Neutrophil (primary cell): ENCODE measurements around the gene MAL.

Source experiments
- H3K27ac ChIP-seq: fragments of 200-600 bp; sonication (generic); 2 replicates; pipeline ENCODE4 v1.5.1; 2016; ENCODE audit warnings: mild to moderate bottlenecking, moderate library complexity
- H3K27me3 ChIP-seq: fragments of 200-600 bp; sonication (generic); 2 replicates; pipeline ENCODE4 v1.6.0; 2016; ENCODE audit warnings: mild to moderate bottlenecking
- H3K36me3 ChIP-seq: fragments of 200-600 bp; sonication (generic); 2 replicates; pipeline ENCODE4 v1.5.1; 2017
- H3K4me1 ChIP-seq, 2 experiments: fragments of 200-600 bp in 1 of 2; sonication (generic) in 1 of 2; 1 replicate in 1 of 2; 2 replicates in 1 of 2; pipeline versions ENCODE4 v1.5.1 to v1.6.1; 2013 to 2016; ENCODE audit warnings: low read depth in 1 of 2, low read length in 1 of 2, mild to moderate bottlenecking in 1 of 2, moderate library complexity in 1 of 2; ENCODE audit not compliant: control insufficient read depth in 1 of 2, insufficient read depth in 1 of 2
- H3K4me3 ChIP-seq, 2 experiments: fragments of 200-600 bp in 1 of 2; sonication (generic) in 1 of 2; 1 replicate in 1 of 2; 2 replicates in 1 of 2; pipeline ENCODE4 v1.5.1; 2013 to 2016; ENCODE audit warnings: low read depth in 1 of 2, low read length in 1 of 2, mild to moderate bottlenecking in 1 of 2, moderate library complexity in 1 of 2
- H3K9me3 ChIP-seq: fragments of 200-600 bp; sonication (generic); 2 replicates; pipeline ENCODE4 v1.5.1; 2016
- CTCF ChIP-seq: fragments of 200-600 bp; sonication (generic); IDR thresholded peaks from 2 replicates; pipeline ENCODE4 v1.5.1; 2016; ENCODE audit warnings: antibody characterized with exemption

MAL gene

GRCh38 chr2:95031726-95032116 is 6.2 kb downstream of the MAL start:
- no peak overlapping the region for H3K4me3 ChIP-seq
- H3K4me1 ChIP-seq = no peaks in the 10 kb centered on the region
- H3K36me3 ChIP-seq = no peaks in the 10 kb centered on the region
- peaks cover 41% of the 10 kb centered on the region for H3K27me3 ChIP-seq
- H3K27ac ChIP-seq = no peak overlapping the region
- TF ChIP-seq CTCF = no peak
- H3K9me3 ChIP-seq = no peaks in the 10 kb centered on the region

- no peaks in the 10 kb centered on the region for H3K4me1 ChIP-seq
- H3K4me3 ChIP-seq = no peak overlapping the region
- no peaks in the 10 kb centered on the region for H3K36me3 ChIP-seq
- no peak overlapping the region for H3K27ac ChIP-seq
- no peaks in the 10 kb centered on the region for H3K9me3 ChIP-seq
- TF ChIP-seq CTCF = no peak
- H3K27me3 ChIP-seq = peaks cover 34% of the 10 kb centered on the region
These were observed 6.8 kb downstream of the MAL start for GRCh38 chr2:95032341-95032740.

GRCh38 chr2:95032868-95033603 is 7.5 kb downstream of the MAL start:
- Histone ChIP-seq H3K4me3 (no peak overlapping the region), H3K9me3 (no peaks in the 10 kb centered on the region), H3K4me1 (no peaks in the 10 kb centered on the region), H3K36me3 (no peaks in the 10 kb centered on the region), H3K27ac (no peak overlapping the region), H3K27me3 (peaks cover 28% of the 10 kb centered on the region)
- no peak for TF ChIP-seq CTCF

- Histone ChIP-seq H3K9me3 (no peaks in the 10 kb centered on the region), H3K4me3 (no peak overlapping the region), H3K4me1 (no peaks in the 10 kb centered on the region), H3K27ac (no peak overlapping the region), H3K36me3 (no peaks in the 10 kb centered on the region), H3K27me3 (peaks cover 19% of the 10 kb centered on the region)
- no peak for TF ChIP-seq CTCF
These were observed 8.7 kb downstream of the MAL start for GRCh38 chr2:95034221-95034620.

GRCh38 chr2:95034818-95035217 is 9.3 kb downstream of the MAL start:
- Histone ChIP-seq H3K36me3 (no peaks in the 10 kb centered on the region), H3K4me1 (no peaks in the 10 kb centered on the region), H3K27me3 (peaks cover 18% of the 10 kb centered on the region), H3K9me3 (no peaks in the 10 kb centered on the region), H3K27ac (no peak overlapping the region), H3K4me3 (no peak overlapping the region)
- no peak for TF ChIP-seq CTCF
